ENCODE measurements around the gene TRPC5OS. TPM values are rescaled to one million over a fixed set of nuclear protein-coding genes. Genes with fewer than 3 reads are reported as not detected.

Gene TRPC5OS
- total and polyA plus RNA-seq, 2 of the 4 experiments (the other 2 are of a cell fraction) = not detected

GRCh38 chrX:111917591-111917990 is 41.6 kb downstream of the TRPC5OS start:
- Histone ChIP-seq H3K14ac (replicated peaks; ENCODE audit: low read depth, low read length) (no peak overlapping the region), H4K20me1 (ENCODE audit: insufficient read depth, low read length) (no peaks in the 10 kb centered on the region), H3K27me3 (ENCODE audit: control insufficient read depth, insufficient read depth, low read length) (peaks cover 6% of the 10 kb centered on the region), H2BK15ac (ENCODE audit: low read depth, low read length) (no peak overlapping the region), H3K4ac (ENCODE audit: low read depth, low read length) (no peak overlapping the region), H4K5ac (ENCODE audit: low read depth, low read length) (no peak overlapping the region), H3K4me3 (ENCODE audit: insufficient read depth, low read depth, low read length) (no peak overlapping the region), H3K18ac (ENCODE audit: low read depth, low read length) (no peak overlapping the region), H3K9me3 (ENCODE audit: control insufficient read depth, insufficient read depth, low read length) (no peaks in the 10 kb centered on the region), H4K8ac (ENCODE audit: low read depth in 2 of 2, low read length in 2 of 2) (no peak overlapping the region), H3K56ac (ENCODE audit: extremely low read depth, insufficient read depth, low read length) (no peak overlapping the region), H4K91ac (ENCODE audit: insufficient read depth, low read depth, low read length) (no peak overlapping the region), H3K9ac (ENCODE audit: low read depth, low read length) (no peak overlapping the region), H3K23ac (ENCODE audit: low read depth, low read length) (no peak overlapping the region), H2BK120ac (ENCODE audit: low read depth, low read length) (no peak overlapping the region), H2BK20ac (ENCODE audit: low read depth, low read length) (no peak overlapping the region), H3K79me1 (ENCODE audit: low read depth in 1 of 2, low read length in 2 of 2) (no peaks in the 10 kb centered on the region), H3K9me1 (ENCODE audit: insufficient read depth, low read length) (no peaks in the 10 kb centered on the region), H2AFZ (replicated peaks; ENCODE audit: low read length, poor library complexity) (no peak overlapping the region), H2AK9ac (replicated peaks; ENCODE audit: low read depth, low read length, poor library complexity) (no peak overlapping the region), H2BK5ac (ENCODE audit: low read depth, low read length, poor library complexity, severe bottlenecking) (no peak overlapping the region), H2AK5ac (ENCODE audit: low read depth, low read length) (no peak overlapping the region), H3K4me1 (ENCODE audit: control insufficient read depth, insufficient read depth, low read length) (no peaks in the 10 kb centered on the region), H3K4me2 (ENCODE audit: low read depth, low read length) (no peak overlapping the region), H3K36me3 (ENCODE audit: control insufficient read depth, insufficient read depth, low read length) (no peaks in the 10 kb centered on the region), H3K27ac (ENCODE audit: insufficient read depth, low read length) (no peak overlapping the region)
- ChIA-PET CTCF (no interaction called here), POLR2A (ENCODE audit: unreplicated experiment) (no interaction called here)
- in situ Hi-C loops (cut with MboI; ENCODE audit: low sequenced_read_pairs) = no loop called here
- TF ChIP-seq BHLHE40 (IDR thresholded peaks at IDR 0.05; ENCODE audit: low read depth, low read length) (no peak), MAZ (IDR thresholded peaks at IDR 0.05; ENCODE audit: borderline replicate concordance, low read depth, low read length) (no peak), RFX5 (IDR thresholded peaks at IDR 0.05; ENCODE audit: low read depth, low read length) (no peak), MAFK (IDR thresholded peaks at IDR 0.05; ENCODE audit: low read depth, low read length) (no peak)
- no peak for DNase-seq
- dilution Hi-C loops (cut with HindIII; ENCODE audit: low sequenced_read_pairs, unreplicated experiment) = no loop called here
- no peak for ATAC-seq (ENCODE audit: low read depth)
- intact Hi-C loops (cut with micrococcal nuclease) = no loop called here
- no TSS peak for BruUV-seq (replicated peaks)
